Measurements from ENCODE around the gene SH3RF1.

SH3RF1 gene

GRCh38 chr4:169098054-169098497 is 172.7 kb downstream of the SH3RF1 start:
- DNase-seq = no peak

DNA sequence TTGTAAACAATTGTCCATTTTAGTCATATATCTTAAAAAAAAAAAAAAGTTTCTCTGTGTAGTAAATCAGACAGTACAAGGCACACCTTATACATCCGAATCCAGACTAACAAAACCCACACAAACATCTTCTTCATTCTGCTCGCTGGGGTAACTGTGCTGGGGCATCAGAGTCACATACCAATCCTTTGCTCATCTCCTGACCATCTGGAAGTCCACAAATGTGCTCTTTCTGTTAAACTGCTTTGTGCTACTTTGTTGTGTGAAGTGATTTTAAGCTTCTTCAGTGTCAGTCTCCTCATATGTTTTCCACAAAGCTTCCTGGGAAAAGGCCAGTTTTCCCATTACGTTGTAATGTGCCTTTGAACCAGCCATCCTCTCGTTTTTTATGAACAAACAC is 174.5 kb downstream of the SH3RF1 start:
- no peak for DNase-seq

GRCh38 chr4:169094656-169095231 is 176.0 kb downstream of the SH3RF1 start:
- no peak for DNase-seq

GRCh38 chr4:169092889-169093522 is 177.8 kb downstream of the SH3RF1 start:
- no peak for DNase-seq

GRCh38 chr4:169090484-169091215 is 180.1 kb downstream of the SH3RF1 start:
- no peak for DNase-seq

GRCh38 chr4:169089004-169089403 is 181.8 kb downstream of the SH3RF1 start:
- DNase-seq = no peak

DNA sequence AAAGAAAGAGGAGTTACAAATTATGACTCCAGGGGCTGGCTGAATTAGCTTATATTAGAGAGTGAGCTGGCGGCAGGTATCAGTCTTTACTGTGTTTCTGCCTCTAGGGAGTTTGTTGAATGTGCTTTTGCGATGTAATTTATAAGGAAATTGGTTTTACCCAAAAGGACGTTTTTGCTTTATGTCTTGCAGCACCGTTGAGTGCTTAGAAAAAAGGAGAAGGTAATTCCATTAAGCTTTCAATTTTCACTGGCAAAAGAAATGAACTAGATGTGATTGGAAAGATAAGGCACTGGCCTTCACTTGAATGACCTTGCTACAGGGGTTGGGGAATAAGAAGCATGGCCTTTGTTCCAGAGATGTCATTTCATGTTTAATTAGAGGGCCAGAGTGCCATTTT is 185.8 kb downstream of the SH3RF1 start:
- no peak for DNase-seq

GRCh38 chr4:169080981-169081380 is 189.8 kb downstream of the SH3RF1 start:
- DNase-seq = no peak

- no peak for DNase-seq
Observed at GRCh38 chr4:169079942-169080827, 190.6 kb downstream of the SH3RF1 start.

- DNase-seq = no peak
Observed at GRCh38 chr4:169074117-169074516, 196.6 kb downstream of the SH3RF1 start.

- no peak for DNase-seq
Observed at GRCh38 chr4:169071747-169072146, 199.0 kb downstream of the SH3RF1 start.

GRCh38 chr4:169070895-169071218 is 199.9 kb downstream of the SH3RF1 start:
- DNase-seq = peak; percentile 54 to 82

GRCh38 chr4:169070071-169070894 is 200.5 kb downstream of the SH3RF1 start:
- DNase-seq = peak; percentile 79 to 89

- no peak for DNase-seq
Observed at GRCh38 chr4:169068423-169068822, 202.3 kb downstream of the SH3RF1 start.

DNA sequence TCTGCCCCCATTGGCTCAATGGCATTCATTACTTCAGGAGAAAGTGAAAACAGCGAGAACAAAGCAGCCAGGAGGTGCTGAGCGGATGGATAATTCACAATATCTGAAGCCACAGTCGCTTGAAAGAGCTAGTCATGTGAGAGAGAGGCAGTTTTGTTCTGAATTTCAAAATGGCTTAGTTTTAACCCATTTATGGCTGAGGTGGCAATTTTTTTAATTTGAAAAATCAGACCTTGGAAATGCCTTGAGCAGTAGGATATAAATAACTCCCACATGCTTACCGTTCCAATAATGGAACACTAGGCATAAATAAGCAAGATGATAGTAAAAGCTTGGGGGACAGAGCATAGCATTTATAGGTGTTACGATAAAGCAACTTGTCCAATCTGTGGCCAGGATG is 203.8 kb downstream of the SH3RF1 start:
- no peak for DNase-seq

GRCh38 chr4:169064296-169064695 is 206.5 kb downstream of the SH3RF1 start:
- DNase-seq = no peak

DNA sequence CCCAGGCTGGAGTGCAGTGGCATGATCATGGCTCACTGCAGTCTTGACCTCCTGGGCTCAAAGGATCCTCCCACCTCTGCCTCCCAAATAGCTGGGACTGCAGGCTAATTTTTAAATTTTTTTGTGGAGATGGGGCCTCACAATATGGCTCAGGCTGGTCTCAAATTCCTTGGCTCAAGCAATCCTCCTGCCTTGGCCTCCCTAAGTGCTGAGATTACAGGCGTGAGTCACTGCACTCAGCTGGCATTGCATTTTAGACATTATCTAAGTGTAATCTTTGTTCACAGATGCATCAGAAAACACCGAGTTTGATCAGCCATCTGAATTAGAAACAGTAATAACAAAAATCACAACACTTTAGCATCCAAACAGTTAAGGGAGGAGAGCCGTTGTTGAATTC is 207.3 kb downstream of the SH3RF1 start:
- no peak for DNase-seq

GRCh38 chr4:169062897-169063244 is 207.9 kb downstream of the SH3RF1 start:
- no peak for DNase-seq

GRCh38 chr4:169061386-169061785 is 209.4 kb downstream of the SH3RF1 start:
- DNase-seq = no peak

GRCh38 chr4:169060391-169061091 is 210.2 kb downstream of the SH3RF1 start:
- DNase-seq = no peak

DNA sequence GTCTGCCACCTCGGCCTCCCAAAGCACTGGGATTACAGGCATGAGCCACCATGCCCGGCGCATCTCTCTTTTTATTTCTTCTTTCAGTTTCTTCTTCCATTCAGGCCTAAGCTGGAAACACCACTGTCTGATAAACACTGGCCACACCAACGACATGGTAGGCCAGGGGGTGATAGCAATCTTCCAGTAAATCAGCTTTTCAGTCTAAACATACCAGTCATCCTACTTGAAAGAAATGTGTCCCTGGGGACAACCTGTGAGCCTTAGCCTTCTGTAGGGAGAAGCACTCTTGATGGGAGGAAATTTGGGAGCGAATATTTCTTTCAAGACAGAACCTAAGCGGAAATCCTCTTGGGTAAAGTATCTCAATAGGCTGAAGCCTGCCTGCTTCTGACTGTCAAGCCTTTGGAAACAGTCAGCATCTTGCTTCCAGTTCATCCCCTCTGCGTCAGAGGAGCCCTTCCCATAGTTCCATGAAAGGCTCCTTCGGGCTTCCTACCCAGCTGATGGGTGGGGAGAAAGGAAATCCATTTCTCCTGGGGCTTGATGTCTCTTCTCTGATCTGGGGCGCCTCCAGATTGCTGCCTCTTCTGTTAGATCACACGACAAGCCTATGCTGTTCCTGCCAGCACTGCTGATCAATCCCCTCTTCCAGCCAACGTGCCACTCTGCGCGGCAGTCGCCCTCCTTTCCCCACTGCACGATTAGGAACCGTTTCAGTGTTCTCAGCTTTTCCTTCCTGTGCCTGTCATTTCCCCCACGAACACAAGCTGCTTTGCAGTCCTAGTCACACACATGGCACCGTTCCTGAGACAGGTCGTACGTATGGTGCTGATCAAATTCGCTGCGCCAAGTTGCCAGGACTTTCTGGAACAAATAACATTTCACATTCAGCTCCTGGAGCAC is 211.2 kb downstream of the SH3RF1 start:
- no peak for DNase-seq

All from NCI-H2081 (cell line).